Hypothalamus (tissue), 51 donors: Measurements from ENCODE around the gene EMILIN3.

Source experiments
- DNase-seq, 51 donors: peaks; one replicate each; lab custom pipeline; 2025; lab: John Stamatoyannopoulos, UW

The EMILIN3 gene

GRCh38 chr20:41364967-41365765, 1.5 kb downstream of the EMILIN3 start:
- DNase-seq: no peak

- no peak for DNase-seq
Measured at GRCh38 chr20:41364236-41364855, 2.3 kb downstream of the EMILIN3 start.

- DNase-seq: no peak
Measured at GRCh38 chr20:41363601-41364000, 3.0 kb downstream of the EMILIN3 start.

GRCh38 chr20:41362748-41363140, 3.9 kb downstream of the EMILIN3 start:
- no peak for DNase-seq

GRCh38 chr20:41361757-41362747, 4.6 kb downstream of the EMILIN3 start:
- DNase-seq: peak in 14 of 51 donors; percentile 3 to 34 (median 11)

GRCh38 chr20:41360831-41361756, 5.5 kb downstream of the EMILIN3 start:
- DNase-seq: no peak

GRCh38 chr20:41359541-41360011, 7.0 kb downstream of the EMILIN3 start:
- DNase-seq: peak in 3 of 51 donors; percentile 7 to 37 (median 10)

- DNase-seq: no peak
Measured at GRCh38 chr20:41358717-41359116, 7.9 kb downstream of the EMILIN3 start.

- DNase-seq: no peak
Measured at GRCh38 chr20:41358230-41358629, 8.4 kb downstream of the EMILIN3 start.

- DNase-seq: no peak
Measured at GRCh38 chr20:41357424-41358163, 9.0 kb downstream of the EMILIN3 start.

- no peak for DNase-seq
Measured at GRCh38 chr20:41356951-41357350, 9.7 kb downstream of the EMILIN3 start.

- no peak for DNase-seq
Measured at GRCh38 chr20:41355598-41356203, 10.9 kb downstream of the EMILIN3 start.

- no peak for DNase-seq
Measured at GRCh38 chr20:41355192-41355591, 11.4 kb downstream of the EMILIN3 start.

GRCh38 chr20:41353530-41353929, 13.1 kb downstream of the EMILIN3 start:
- no peak for DNase-seq

GRCh38 chr20:41352666-41353065, 14.0 kb downstream of the EMILIN3 start:
- no peak for DNase-seq

- no peak for DNase-seq
Measured at GRCh38 chr20:41352106-41352505, 14.5 kb downstream of the EMILIN3 start.

GRCh38 chr20:41350408-41350962, 16.1 kb downstream of the EMILIN3 start:
- no peak for DNase-seq

GRCh38 chr20:41349943-41350342, 16.7 kb downstream of the EMILIN3 start:
- no peak for DNase-seq
